ENCODE data around the gene HIP1R. TPM values are rescaled to one million over a fixed set of nuclear protein-coding genes. Genes with fewer than 3 reads are reported as not detected.

The HIP1R gene
- total and polyA plus RNA-seq, 9 donors: 1.4 to 20.2 (median 10.4) TPM

DNA sequence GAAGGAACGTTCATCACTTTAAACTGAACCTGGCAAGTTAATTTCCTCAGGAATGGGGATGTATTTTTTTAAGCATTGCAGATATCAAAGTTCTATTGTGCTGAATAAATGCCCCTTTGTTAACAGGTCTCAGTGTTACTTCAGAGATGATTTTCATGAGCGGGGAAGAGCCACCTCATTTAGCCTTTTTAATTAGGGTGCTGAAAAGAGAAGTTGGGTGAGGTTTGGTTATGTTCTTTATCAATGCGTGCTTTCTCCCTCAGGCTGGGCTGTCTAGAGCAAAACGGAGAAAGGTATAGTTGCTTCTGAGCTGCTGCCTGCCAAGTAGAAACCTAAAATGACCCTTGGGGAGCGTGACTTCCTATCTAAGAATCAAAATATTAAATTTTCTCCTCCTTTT lies 8.0 kb upstream of the HIP1R start:
- Histone ChIP-seq H3K36me3 (no peaks in the 10 kb centered on the region), H3K27ac (no peak overlapping the region), H3K9me3 (no peaks in the 10 kb centered on the region), H3K4me3 (no peak overlapping the region), H3K4me1 (ENCODE audit: insufficient read depth) (no peaks in the 10 kb centered on the region), H3K27me3 (no peaks in the 10 kb centered on the region)
- intact Hi-C loops (cut with DNase I): no loop called here
- no peak for TF ChIP-seq EP300 (IDR thresholded peaks at IDR 0.05)
- no peak for TF ChIP-seq POLR2A (IDR thresholded peaks at IDR 0.05)
- TF ChIP-seq, protein P1, sequence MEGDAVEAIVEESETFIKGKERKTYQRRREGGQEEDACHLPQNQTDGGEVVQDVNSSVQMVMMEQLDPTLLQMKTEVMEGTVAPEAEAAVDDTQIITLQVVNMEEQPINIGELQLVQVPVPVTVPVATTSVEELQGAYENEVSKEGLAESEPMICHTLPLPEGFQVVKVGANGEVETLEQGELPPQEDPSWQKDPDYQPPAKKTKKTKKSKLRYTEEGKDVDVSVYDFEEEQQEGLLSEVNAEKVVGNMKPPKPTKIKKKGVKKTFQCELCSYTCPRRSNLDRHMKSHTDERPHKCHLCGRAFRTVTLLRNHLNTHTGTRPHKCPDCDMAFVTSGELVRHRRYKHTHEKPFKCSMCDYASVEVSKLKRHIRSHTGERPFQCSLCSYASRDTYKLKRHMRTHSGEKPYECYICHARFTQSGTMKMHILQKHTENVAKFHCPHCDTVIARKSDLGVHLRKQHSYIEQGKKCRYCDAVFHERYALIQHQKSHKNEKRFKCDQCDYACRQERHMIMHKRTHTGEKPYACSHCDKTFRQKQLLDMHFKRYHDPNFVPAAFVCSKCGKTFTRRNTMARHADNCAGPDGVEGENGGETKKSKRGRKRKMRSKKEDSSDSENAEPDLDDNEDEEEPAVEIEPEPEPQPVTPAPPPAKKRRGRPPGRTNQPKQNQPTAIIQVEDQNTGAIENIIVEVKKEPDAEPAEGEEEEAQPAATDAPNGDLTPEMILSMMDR (IDR thresholded peaks at IDR 0.05): no peak
- WGBS, 3 donors: 30 to 48% (median 45%) methylated on average over 5 of the region's 5 CpGs
- DNase-seq: no peak

DNA sequence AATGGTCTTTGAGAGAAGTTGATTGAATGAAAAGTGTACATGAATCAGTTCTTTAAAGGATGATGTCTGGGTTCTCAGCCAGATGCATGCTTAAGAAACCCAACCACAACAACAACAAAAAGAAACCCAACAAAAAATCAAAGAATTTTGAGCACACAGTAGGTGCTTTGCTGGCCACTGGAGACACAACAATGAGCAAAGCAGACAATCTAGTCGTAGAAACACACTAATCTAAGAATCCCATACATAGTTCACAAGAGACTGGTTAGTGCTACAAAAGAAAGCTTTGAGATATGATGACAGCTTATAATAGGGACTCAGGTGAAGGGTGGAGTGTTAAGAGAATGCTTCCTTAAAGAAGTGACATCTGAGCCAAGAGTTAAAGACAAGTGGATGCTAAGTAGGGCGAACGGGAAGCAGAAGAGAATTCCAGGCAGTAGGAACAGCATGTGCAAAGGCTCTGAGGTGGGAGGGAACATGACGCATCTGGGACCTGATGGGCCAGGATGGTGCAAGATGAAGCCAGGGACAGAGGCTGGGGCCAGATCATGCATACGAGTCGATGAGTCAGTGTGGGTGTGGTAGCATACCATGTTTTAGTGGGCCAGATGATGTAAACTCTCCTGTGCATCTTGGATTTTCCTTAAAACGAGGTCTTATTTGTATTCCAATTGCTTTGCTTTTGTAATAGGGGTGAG lies 4.6 kb upstream of the HIP1R start:
- Histone ChIP-seq H3K4me3 (no peak overlapping the region), H3K27me3 (no peaks in the 10 kb centered on the region), H3K36me3 (no peaks in the 10 kb centered on the region), H3K4me1 (ENCODE audit: insufficient read depth) (no peaks in the 10 kb centered on the region), H3K27ac (no peak overlapping the region), H3K9me3 (no peaks in the 10 kb centered on the region)
- no peak for TF ChIP-seq EP300 (IDR thresholded peaks at IDR 0.05)
- TF ChIP-seq, protein P1 (IDR thresholded peaks at IDR 0.05): no peak
- TF ChIP-seq POLR2A (IDR thresholded peaks at IDR 0.05): no peak
- WGBS, 3 donors: 62 to 66% (median 66%) methylated on average over 7 of the region's 7 CpGs
- intact Hi-C loops (cut with DNase I): no loop called here
- no peak for DNase-seq

DNA sequence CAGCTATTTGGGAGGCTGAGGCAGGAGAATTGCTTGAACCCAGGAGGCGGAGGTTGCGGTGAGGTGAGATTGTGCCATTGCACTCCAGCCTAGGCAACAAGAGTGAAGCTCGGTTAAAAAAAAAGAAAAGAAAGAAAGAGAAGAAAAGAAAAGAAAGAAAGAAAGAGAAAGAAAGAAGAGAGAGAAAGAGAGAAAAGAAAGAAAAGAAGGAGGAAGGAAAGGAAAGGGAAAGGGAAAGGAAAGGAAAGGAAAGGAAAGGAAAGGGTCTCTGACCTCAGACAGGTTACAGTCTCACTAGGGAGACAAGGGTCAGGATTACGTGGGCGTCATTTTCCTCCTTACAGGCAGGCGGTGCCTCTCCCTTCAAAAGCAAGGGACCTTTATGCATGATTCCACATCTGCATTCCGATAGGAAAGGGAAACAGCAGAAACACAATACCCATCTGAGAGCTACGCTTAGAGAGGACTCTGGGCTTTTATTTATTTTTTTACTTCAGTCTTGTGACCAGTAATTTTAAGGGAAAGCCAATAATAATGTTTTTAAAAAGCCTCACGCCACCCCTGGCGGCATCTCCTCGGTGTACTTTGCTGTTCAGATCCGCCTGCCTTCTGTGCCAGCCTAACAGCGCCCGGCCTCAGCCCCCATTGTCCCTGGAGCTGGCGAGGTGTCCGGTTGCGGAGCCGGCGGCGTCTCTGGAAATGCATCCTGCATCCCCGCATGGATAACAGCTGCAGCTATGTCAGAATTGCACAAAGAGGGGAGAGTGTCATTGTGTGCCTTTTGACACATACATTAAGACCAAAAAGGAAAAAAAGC lies 945 bp upstream of the HIP1R start:
- Histone ChIP-seq H3K27me3 (no peaks in the 10 kb centered on the region), H3K4me1 (ENCODE audit: insufficient read depth) (no peaks in the 10 kb centered on the region), H3K9me3 (no peaks in the 10 kb centered on the region), H3K27ac (no peak overlapping the region), H3K36me3 (no peaks in the 10 kb centered on the region), H3K4me3 (peak overlapping the region; percentile 75)
- DNase-seq: peak in 3 of 5 donors; percentile 36 to 64 (median 53)
- intact Hi-C loops (cut with DNase I): no loop called here
- WGBS, 3 donors: 13 to 14% (median 13%) methylated on average over 21 of the region's 21 CpGs
- TF ChIP-seq EP300 (IDR thresholded peaks at IDR 0.05): no peak
- TF ChIP-seq, protein P1 (IDR thresholded peaks at IDR 0.05): peak in 1 of 3 donors; percentile 12

DNA sequence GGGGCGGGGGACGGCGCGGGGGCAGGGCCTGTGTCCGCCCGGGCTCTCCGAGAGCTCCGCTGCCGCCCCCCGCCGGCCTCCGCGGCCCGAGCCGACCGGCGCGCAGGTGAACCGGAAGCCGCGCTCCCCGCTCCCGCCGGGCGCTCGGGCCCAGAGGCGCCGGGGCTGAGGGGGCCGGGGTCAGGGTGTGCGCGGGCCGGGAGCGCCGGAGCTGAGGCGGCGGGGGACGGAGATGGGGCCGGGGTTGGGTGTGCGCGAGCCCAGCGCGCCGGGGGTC lies 431 bp downstream of the HIP1R start:
- 0 to 1% (median 0%) methylated on average over 7 to 43 of the region's 43 CpGs for WGBS, 3 donors
- intact Hi-C loops (cut with DNase I): no loop called here

More for the DNA sequence above, 431 bp downstream of the HIP1R start:
- no peaks in the 10 kb centered on the region for H3K4me1 ChIP-seq (ENCODE audit: insufficient read depth)
- peak overlapping the region; percentile 75 for H3K4me3 ChIP-seq
- TF ChIP-seq EP300 (IDR thresholded peaks at IDR 0.05) (no peak), POLR2A (IDR thresholded peaks at IDR 0.05) (no peak)
- TF ChIP-seq, protein P1 (IDR thresholded peaks at IDR 0.05): no peak
- no peaks in the 10 kb centered on the region for H3K36me3 ChIP-seq
- peak overlapping the region in 1 of 2 donors; percentile 15 for H3K27ac ChIP-seq
- H3K9me3 ChIP-seq: no peaks in the 10 kb centered on the region
- peak in 1 of 5 donors; percentile 49 for DNase-seq
- H3K27me3 ChIP-seq: no peaks in the 10 kb centered on the region

Measured in ovary (tissue), 9 donors.